ENCODE results near the gene C13orf46.

DNA sequence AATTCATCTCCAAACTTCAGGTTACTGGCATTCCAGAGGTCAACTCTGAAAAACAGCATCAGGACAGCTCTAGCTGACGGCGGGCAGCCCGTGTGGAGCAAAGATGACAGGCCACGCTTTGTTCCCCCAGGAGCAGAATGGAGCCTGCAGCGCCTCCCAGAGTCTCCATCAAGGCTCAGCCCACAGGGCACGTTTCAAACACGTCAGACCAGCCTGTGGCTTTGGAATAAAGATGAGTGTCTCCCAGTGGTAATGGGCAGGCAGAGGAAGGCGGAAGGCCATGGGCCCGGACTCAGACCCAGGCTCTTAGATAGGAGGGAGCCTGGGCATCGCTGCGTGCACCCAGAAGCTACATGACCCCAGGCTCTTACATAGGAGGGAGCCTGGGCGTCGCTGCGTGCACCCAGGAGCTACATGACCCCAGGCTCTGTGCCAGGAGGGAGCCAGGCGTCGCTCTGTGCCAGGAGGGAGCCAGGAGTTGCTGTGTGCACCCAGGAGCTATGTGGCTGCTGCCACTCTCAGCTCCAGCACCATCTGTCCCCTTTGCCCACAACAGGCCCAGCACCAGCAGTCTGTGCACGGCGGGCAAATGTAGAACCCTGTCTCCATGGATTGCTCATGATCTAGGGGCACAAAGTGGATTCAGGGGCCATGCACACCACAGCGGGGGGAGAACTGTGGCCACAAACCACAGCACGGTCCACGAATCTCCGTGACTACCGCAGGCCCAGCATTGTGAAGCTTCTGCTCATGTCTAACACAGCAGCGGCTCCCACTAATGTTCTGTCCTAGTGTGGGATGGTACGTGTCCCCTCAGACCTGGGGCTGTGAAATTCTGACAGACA, 47.8 kb upstream of the C13orf46 start:
- no peak for TF ChIP-seq POLR2A (IDR thresholded peaks at IDR 0.05; ENCODE audit: low read length)
- TF ChIP-seq GATA1 (IDR thresholded peaks at IDR 0.05; ENCODE audit: low read depth, low read length): no peak
